Mesodermal cell (in vitro differentiated cells): Measurements from ENCODE around the gene LCP2.

Experiments
- H3K27ac ChIP-seq: 2 replicates; pipeline ENCODE4 v1.7.0; 2013; ENCODE audit warnings: mild to moderate bottlenecking, low read depth, low read length, moderate library complexity; ENCODE audit not compliant: severe bottlenecking
- H3K36me3 ChIP-seq: 2 replicates; pipeline ENCODE4 v1.7.1; 2013; ENCODE audit warnings: mild to moderate bottlenecking, low read length, moderate library complexity; ENCODE audit not compliant: control insufficient read depth, insufficient read depth
- H3K4me1 ChIP-seq: one replicate; pipeline ENCODE4 v1.7.1; 2013; ENCODE audit warnings: mild to moderate bottlenecking, low read length; ENCODE audit not compliant: insufficient read depth, control insufficient read depth, poor library complexity, severe bottlenecking
- H3K4me3 ChIP-seq: 2 replicates; pipeline ENCODE4 v1.7.0; 2013; ENCODE audit warnings: low read length, control low read depth, mild to moderate bottlenecking; ENCODE audit not compliant: insufficient read depth, poor library complexity, severe bottlenecking; ENCODE audit errors: extremely low read depth
- H3K9me3 ChIP-seq: 2 replicates; pipeline ENCODE4 v1.7.1; 2013; ENCODE audit warnings: mild to moderate bottlenecking, low read length, moderate library complexity; ENCODE audit not compliant: control insufficient read depth
- WGBS, 2 experiments: methylation state at CpG; one replicate each; pipeline ENCODE4 v1.1.5; 2013; ENCODE audit warnings: missing lambda C conversion rate in 2 of 2; ENCODE audit not compliant: insufficient coverage in 2 of 2; 5-methylcytosine and 5-hydroxymethylcytosine counted together

LCP2 gene

GRCh38 chr5:170336065-170336464 is 38.5 kb upstream of the LCP2 start:
- no peak overlapping the region for H3K27ac ChIP-seq
- H3K4me3 ChIP-seq: no peak overlapping the region
- H3K9me3 ChIP-seq: no peaks in the 10 kb centered on the region
- 91% methylated on average over 4 to 5 of the region's 6 CpGs for WGBS, 2 experiments
- peaks cover 25% of the 10 kb centered on the region for H3K4me1 ChIP-seq
- H3K36me3 ChIP-seq: no peaks in the 10 kb centered on the region

- 80 to 89% methylated on average over 1 to 2 of the region's 5 CpGs for WGBS, 2 experiments
- peaks cover 30% of the 10 kb centered on the region for H3K4me1 ChIP-seq
- H3K36me3 ChIP-seq: no peaks in the 10 kb centered on the region
- H3K9me3 ChIP-seq: no peaks in the 10 kb centered on the region
- H3K27ac ChIP-seq: no peak overlapping the region
- H3K4me3 ChIP-seq: no peak overlapping the region
These were observed 37.0 kb upstream of the LCP2 start for GRCh38 chr5:170334626-170335025.

GRCh38 chr5:170333161-170333910 is 35.8 kb upstream of the LCP2 start:
- Histone ChIP-seq H3K9me3 (no peaks in the 10 kb centered on the region), H3K27ac (no peak overlapping the region), H3K36me3 (no peaks in the 10 kb centered on the region), H3K4me1 (peaks cover 30% of the 10 kb centered on the region), H3K4me3 (no peak overlapping the region)
- WGBS, 2 experiments: 51 to 54% methylated on average over 9 of the region's 11 CpGs

- H3K4me1 ChIP-seq: peaks cover 30% of the 10 kb centered on the region
- WGBS, 2 experiments: 61 to 77% methylated on average over 2 to 3 of the region's 5 CpGs
- no peak overlapping the region for H3K4me3 ChIP-seq
- H3K36me3 ChIP-seq: no peaks in the 10 kb centered on the region
- no peaks in the 10 kb centered on the region for H3K9me3 ChIP-seq
- H3K27ac ChIP-seq: no peak overlapping the region
These were observed 34.5 kb upstream of the LCP2 start for GRCh38 chr5:170332058-170332457.

- no peak overlapping the region for H3K4me3 ChIP-seq
- WGBS, 2 experiments: 96 to 98% methylated on average over 9 of the region's 11 CpGs
- no peaks in the 10 kb centered on the region for H3K9me3 ChIP-seq
- H3K27ac ChIP-seq: no peak overlapping the region
- peaks cover 30% of the 10 kb centered on the region for H3K4me1 ChIP-seq
- H3K36me3 ChIP-seq: no peaks in the 10 kb centered on the region
These were observed 33.0 kb upstream of the LCP2 start for GRCh38 chr5:170330568-170331054.

- Histone ChIP-seq H3K36me3 (no peaks in the 10 kb centered on the region), H3K4me1 (peaks cover 30% of the 10 kb centered on the region), H3K4me3 (no peak overlapping the region), H3K9me3 (no peaks in the 10 kb centered on the region), H3K27ac (no peak overlapping the region)
- 64 to 85% methylated on average over 2 to 3 of the region's 3 CpGs for WGBS, 2 experiments
These were observed 31.9 kb upstream of the LCP2 start for GRCh38 chr5:170329524-170329923.

GRCh38 chr5:170327829-170328228 is 30.3 kb upstream of the LCP2 start:
- Histone ChIP-seq H3K4me1 (peaks cover 21% of the 10 kb centered on the region), H3K9me3 (no peaks in the 10 kb centered on the region), H3K27ac (no peak overlapping the region), H3K4me3 (no peak overlapping the region), H3K36me3 (no peaks in the 10 kb centered on the region)
- WGBS, 2 experiments: 64 to 74% methylated on average over 2 of the region's 2 CpGs

- H3K9me3 ChIP-seq: no peaks in the 10 kb centered on the region
- peaks cover 16% of the 10 kb centered on the region for H3K4me1 ChIP-seq
- no peak overlapping the region for H3K4me3 ChIP-seq
- no peak overlapping the region for H3K27ac ChIP-seq
- H3K36me3 ChIP-seq: no peaks in the 10 kb centered on the region
- WGBS, 2 experiments: 78 to 100% methylated on average over 1 of the region's 4 CpGs
These were observed 29.6 kb upstream of the LCP2 start for GRCh38 chr5:170327168-170327567.

- H3K9me3 ChIP-seq: no peaks in the 10 kb centered on the region
- WGBS, 2 experiments: 70 to 84% methylated on average over 5 of the region's 5 CpGs
- H3K27ac ChIP-seq: no peak overlapping the region
- H3K4me3 ChIP-seq: no peak overlapping the region
- H3K36me3 ChIP-seq: no peaks in the 10 kb centered on the region
- no peaks in the 10 kb centered on the region for H3K4me1 ChIP-seq
These were observed 21.7 kb upstream of the LCP2 start for GRCh38 chr5:170319301-170319700.

GRCh38 chr5:170317499-170317898 is 19.9 kb upstream of the LCP2 start:
- 92 to 100% methylated on average over 1 of the region's 3 CpGs for WGBS, 2 experiments
- Histone ChIP-seq H3K9me3 (no peaks in the 10 kb centered on the region), H3K4me3 (no peak overlapping the region), H3K36me3 (no peaks in the 10 kb centered on the region), H3K4me1 (peaks cover under 1% of the 10 kb centered on the region), H3K27ac (no peak overlapping the region)

GRCh38 chr5:170316937-170317336 is 19.4 kb upstream of the LCP2 start:
- no peaks in the 10 kb centered on the region for H3K9me3 ChIP-seq
- H3K4me1 ChIP-seq: peaks cover 6% of the 10 kb centered on the region
- 88 to 100% methylated on average over 1 to 2 of the region's 4 CpGs for WGBS, 2 experiments
- no peak overlapping the region for H3K4me3 ChIP-seq
- no peak overlapping the region for H3K27ac ChIP-seq
- H3K36me3 ChIP-seq: no peaks in the 10 kb centered on the region
